GM21447 (cell line): ENCODE data around the gene GALNT10.

Source experiments
- ATAC-seq: cut with Tn5 transposase; IDR thresholded peaks from one replicate; pipeline ENCODE4 v1.9.1; 2021; ENCODE audit not compliant: unreplicated experiment

The GALNT10 gene

DNA sequence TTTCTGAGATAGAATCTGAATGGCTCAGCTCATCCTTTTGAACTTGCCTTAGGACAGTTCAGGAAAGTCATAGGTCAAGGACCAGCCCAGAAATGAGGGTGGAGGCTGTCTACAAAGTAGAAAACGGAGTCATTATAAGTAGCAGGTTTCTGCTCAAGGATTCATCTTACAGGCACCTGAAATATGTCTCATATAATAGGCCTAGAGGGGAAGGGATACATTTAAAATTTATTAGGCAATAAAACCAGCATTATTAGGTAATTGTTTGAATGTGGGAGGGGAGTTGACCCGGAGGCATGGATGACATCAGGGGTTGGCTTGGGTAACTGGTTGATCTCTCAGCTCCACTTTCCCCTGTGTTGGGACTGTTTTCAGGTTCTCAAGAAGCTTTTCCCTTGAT, 11.9 kb upstream of the GALNT10 start:
- ATAC-seq: no peak

DNA sequence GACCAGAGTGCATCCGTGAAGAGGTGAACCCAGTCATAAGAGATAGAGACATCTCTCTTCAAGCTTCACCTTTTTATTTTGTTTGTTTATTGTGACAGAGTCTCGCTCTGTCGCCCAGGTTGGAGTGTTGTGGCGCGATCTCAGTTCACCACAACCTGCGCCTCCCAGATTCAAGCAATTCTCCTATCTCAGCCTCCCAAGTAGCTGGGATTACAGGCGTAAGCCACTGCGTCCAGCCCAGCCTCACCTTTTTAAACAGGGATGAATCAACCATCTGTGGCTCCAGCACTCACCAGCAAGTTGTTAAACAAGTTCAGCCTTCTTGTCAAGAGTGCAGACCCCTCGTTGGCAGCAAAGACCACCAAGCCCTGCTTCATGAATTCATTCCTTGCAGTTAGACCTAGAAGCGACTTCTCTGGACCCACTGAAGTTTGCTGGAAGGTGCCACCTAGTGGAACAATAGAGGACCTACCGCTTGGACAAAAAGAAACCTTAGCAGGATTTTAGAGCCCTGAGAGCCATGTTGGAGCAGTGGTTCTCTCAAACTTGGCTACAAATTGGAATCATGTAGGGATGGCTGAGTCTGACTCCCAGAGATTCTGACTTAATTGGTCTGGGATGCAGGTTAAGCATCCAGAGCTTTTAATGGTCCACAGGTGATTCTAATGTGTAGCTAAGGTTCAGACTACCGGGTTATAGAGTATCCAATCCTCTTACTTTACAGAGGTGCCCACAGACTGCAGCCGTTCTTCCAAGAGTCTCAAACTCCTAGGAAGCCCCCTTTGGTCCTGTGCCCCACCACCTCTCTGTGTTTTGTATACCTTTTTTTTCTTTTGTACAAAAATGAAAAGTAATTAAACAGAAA, 10.5 kb upstream of the GALNT10 start:
- peak; percentile 86 for ATAC-seq

DNA sequence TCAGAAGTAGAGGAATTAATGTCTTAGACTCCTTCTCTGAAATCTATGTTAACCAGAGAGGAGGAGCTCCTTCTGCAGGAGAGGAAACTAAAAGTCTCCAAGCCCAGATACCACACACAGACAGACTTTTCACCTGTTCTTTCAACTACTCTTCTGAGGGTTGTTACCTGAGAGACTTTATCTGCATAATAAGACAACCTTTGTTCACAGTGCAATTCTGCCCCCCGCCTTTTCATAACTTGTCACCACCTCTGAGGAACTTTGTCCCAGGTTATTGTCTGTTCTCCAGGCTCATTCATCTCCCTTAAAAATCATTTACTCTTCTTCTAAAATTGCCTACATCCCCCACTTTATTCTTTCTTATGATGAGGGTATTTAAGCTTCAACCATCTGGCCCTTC, 9.4 kb upstream of the GALNT10 start:
- ATAC-seq: no peak

DNA sequence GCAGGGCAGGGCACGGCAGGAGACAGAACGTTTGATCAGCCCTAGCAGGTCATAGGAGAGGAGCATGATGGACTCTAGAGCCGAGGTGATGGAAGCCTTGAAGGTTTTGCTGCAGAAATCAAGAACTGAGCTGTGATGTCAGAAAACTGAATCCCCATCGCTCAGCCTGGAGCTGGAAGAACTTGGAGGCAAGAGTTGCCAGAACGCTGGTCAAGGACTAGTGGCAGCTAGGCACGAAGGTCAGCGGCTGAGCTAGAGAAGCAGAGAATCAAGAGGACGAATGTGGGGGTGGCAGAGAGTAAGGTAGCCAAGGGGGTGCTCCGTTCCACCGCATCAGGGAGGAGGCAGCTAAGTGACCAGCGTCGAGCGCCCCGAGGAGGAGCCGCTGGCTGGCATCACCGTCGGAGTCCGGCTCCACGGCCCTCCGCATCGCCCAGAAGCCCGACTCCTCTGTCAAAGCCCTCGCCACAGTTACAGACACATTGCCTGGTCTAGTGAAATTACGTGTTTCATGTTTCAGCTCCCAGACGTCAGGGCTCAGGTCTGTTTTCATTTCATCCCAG, 1.2 kb upstream of the GALNT10 start:
- ATAC-seq: no peak

DNA sequence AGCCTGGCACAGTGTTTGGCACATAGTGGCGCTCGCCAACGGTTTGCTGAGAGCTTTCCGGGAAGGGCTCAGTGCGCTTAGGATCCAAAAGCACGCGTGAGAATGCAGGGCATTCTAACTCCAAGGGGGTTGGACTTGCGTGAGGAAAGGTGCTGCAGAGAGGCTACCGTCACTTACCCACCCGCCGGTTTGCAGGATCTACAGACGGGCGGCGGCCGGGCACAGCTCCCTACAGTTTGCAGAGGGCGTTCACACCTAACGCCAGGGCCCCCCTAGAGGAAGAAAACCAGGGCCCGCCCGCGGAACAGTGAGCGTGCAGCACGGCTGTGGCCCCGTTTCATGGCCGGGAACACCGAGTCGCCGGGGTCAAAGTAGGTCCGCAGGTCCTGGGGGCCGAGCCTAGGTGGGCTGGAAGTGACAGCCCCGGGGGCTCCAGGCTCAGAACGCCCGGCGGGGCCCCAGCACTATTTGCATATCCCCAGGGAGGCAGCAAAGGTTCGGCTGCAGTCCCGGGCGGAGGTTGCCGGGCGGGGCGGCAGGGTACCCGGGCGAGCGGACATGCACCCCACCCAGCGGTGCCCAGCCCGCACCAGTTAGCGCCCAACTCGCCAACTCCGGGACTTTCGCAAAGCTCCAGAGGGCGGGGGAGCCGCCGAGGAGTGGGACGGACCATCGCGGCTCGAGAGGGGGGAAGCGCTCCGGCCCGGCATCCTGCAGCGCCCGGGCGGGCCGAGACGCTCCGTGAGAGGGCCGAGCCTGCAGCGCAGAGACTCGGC, 526 bp upstream of the GALNT10 start:
- ATAC-seq: peak; percentile 75

DNA sequence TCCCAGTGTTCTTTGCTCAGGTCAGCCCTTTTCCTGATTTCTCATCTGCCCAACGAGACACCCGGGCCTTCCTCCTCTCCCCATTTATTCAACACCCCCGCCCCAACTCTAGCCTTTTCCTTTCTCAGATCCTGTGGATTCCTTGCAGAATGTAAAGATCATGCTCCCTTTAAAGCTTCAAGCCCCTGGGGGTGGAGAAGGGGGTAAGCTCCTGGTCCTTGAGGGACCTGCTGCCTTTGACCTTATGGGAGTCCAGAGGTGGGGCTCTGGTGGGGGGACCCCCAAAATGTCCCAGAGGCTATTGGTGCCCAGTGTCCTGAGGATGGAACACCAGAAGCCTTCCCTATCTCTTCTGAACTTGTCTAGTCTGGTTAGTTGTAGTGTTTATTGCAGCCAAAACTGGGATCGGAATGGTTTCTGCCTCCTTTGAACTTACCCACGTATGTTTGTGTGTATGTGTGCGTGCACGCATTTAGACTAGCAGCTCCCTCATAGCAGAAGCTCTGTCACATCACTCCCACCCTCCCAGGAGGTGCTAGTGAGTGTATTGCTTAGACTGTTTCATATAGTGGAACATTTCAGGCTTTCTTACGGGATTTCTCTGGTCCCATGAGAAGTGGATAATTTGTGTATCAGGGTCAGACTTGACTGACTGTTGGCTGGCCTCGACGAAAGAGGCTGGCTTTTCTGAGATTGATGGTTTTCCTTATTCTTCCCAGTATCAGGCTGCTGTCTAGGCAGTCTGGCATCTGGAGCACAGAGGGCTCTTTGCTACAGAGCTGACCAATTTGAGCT, 1.1 kb downstream of the GALNT10 start:
- no peak for ATAC-seq

DNA sequence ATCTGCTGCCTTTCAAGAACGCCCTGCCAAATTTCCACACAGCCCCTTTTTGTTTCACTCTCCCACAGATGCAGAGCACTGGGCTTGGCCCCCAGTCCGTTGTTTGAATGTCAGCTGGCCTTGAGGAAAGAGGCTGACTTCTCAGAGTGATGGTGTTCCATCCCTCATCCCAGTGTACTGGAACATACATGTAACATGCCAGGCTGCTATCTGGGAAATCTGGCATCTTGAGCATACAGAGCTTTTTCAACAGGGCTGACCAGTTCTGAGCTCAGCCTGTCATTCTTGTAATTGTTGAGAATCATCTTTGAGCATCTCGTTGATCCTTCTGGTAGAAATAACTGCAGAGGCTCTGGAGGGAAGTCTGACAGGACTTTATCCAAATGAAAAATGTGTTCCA, 2.8 kb downstream of the GALNT10 start:
- no peak for ATAC-seq

DNA sequence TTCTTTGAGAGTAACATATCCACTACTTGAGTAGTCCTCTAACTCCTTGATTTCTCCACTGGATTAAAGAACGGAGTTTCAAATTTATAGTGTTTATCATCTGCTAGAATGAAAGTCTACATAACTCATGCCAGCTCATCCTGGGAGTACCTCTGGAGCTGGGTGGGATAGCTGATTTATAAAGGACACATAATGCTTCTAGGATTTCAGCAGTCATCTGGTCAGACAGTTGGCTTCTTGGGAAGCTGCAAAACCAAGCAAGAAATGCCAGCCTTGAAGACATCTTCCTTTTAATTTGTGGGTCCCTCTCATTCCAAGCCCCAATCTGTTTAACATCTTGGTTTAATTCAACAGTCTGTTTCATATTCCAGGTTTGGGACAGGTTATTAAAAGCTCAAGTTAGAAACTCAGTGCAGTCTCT, 3.2 kb downstream of the GALNT10 start:
- ATAC-seq: no peak

DNA sequence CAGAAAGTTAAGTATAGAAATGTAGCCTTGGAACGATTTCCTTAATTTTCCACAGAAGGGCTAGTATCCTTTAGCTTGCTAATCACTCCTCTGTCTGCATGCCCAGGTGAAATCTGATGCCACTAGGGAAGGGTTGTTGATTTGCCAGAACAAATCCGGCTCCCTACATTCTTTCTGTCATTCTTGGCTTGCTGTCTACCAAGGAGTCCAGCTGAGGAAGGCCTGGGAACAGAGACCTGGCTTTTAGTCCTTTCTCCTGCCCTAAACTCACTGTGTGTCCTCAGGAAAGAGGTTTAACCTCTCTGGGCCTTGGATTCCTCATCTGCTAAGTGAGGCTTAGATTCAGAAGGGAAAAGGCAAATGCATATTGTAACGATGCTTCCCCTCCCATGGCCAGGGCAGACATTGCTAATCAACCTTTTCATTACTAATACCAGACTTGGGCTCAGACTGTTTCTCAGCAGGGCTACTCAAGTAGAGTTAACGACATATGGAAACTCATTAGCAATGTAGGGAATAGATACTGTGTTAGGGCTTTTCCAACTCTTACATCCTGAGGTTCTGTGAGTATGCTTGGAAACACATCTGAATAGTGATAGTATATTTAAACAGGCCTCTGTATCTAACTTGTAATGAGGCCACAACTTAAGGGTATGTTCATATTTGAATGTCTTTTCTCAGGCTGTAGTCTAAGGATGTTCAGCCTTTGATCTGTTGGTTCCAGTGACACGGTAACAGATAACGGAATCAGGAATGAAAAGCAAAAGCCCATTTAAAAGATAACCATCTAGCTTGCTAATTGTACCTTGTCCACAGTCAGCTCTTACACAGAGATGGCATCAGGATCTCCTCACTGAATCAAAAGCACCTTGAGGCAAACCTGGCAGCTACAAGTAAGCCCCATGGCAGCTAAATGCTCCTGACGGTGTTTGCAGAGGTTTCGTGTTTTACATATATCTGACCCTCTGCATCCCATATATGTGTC, 4.1 kb downstream of the GALNT10 start:
- no peak for ATAC-seq

DNA sequence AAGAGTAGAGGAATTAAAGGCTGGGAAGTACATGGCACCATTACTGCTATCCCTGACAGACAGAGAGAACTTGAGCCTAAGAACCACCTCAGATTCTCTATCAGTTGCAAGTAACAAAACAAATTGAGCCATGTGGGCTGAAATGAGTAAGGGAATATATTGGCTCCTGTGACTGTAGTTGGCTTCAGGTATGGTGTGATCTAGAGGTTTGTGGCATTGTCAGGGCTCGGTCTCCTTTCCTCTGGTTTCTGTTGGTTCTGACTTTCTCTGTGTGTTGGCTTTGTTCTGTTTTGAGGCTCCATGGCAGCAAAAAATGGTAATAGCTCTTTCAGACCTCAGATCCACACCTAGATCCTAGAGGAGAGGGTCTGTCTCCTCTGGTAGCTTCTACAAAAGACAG, 5.7 kb downstream of the GALNT10 start:
- no peak for ATAC-seq

DNA sequence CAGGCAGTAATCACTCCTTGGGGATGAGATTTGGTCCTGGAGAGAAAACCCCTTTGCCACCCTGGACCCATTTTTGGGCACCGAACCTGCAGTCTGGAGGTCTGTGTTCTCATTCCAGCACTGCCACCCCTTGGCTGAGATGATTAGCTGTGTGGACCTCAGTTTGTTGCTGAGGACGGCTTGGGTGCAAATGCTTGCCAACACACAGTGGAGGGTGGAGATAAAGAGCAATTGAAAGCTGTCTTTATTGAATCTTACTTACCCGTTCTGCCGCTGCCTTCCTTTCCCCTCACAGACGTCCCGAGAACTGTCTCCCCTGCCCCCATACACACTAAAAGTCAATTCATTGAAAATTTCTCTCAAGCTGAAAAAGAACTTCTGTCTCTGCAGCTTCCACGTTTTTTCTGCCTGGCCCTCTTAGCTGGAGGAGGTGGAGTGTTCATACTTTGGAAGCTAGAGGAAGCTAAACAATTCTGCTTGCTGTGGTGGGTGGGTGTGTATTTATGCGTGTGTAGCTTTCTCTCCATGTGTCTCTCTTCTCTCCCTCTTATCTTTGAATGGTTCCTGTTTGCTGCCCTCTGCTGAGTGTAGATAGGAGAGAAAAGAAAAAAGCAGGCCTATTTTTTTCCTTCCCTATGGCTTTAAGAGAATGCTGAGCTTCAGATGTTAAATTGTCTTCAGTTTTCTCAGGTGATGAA, 6.6 kb downstream of the GALNT10 start:
- ATAC-seq: no peak

DNA sequence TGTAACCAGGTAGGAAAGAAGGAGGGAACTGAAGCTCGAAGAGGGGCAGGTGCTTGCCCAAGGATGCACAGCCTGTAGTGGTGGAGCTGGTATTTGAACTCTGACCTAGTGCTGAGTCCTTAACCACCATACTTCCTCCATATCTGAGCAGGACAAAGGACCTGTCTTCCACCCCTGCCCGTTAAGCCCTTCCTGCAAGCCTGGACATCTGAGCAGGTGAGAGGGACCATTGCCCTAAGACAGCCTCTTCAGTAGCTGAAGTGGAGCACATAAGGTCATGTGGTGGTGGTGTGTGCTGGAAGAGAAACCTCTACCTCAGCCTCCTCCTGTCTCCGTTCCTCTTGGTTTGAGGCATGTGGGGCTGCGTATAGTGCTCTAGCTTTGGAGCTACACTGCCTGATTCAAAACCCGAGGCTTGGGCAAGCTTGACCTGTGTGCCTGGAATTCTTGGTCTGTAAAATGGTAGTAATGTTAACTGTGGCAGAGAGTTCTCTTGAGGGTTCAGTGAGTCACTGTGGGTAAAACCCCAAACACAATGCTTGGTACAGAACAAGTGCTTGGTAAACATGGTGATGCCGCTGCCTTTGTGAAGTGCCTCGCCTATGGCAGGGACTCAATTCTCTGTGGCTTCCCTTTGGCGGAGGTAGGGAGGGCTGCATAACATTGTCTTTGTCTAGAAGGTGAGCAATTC, 7.4 kb downstream of the GALNT10 start:
- peak; percentile 29 for ATAC-seq

DNA sequence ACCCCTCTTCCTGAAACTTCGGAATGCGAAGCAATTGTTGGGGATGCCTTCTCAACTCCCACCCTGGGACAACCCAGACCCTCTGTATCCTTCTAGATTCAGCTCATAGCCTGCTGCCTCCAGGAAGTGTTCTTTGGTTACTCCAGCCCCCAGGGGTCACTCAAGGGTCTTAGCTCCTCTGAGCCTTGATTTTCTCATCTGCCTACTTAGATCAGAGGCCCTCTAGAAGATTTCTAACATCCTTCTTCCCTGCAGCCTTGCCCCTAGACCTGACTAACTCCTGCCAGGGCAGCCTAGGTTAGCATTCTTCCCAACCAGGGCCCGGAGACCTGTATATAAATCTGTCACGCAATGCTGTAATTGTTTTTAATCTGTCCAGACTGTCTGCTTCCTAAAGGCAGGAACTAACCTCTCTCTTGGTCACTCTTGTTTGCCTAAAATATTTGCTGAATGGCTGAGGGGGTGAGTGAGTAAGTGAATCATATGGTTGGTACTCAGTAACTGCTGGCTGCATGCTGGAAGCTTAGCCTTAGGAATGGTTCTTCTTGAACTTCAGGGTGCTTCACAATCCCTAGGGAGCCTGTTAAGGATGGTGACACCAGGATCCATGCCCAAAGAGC, 8.2 kb downstream of the GALNT10 start:
- no peak for ATAC-seq

DNA sequence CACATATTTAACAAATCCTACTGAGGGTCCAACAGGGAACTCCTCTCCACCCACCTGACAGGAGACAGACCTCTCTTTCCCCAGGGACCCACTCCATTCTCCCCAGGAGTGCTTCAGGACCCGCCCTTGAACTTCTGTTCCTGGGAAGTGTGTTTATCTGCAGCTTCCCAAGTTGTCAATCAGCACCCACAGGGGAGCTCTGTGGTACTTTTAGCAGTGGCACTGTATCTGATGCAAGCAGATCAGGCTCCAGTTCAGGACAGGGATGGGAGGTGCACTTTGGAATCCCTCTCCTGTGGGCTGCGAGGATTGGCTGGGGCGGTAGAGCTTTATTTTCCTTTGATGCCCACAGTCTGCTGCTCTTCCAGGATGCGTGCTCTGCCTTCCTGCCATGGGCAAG, 8.7 kb downstream of the GALNT10 start:
- ATAC-seq: no peak

DNA sequence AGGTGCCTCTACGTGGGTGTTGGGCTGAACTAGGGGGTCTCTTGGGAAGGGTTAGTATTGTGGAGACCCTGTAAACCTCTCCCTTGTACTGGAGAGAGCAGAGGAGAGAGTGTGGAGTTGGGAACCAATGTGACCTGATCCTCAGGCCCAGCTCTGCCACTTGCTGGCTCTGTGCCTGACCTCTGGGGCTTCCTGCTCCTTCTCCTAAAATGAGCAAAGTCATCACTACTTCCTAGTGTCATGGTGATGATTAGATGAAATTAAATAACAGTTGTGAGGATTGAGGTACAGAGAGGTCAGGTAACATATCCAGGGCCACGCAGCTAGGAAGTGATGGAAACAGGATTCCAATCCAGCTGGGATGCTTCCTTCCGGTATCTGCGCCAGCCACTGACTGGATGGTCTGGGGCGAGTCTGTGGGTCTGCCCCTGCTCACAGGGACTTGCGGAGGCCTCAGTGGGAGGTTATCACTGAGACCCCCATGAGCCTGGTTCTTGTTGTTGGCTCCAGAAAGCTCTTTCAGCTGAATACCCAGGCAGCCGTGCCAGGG, 9.2 kb downstream of the GALNT10 start:
- no peak for ATAC-seq

DNA sequence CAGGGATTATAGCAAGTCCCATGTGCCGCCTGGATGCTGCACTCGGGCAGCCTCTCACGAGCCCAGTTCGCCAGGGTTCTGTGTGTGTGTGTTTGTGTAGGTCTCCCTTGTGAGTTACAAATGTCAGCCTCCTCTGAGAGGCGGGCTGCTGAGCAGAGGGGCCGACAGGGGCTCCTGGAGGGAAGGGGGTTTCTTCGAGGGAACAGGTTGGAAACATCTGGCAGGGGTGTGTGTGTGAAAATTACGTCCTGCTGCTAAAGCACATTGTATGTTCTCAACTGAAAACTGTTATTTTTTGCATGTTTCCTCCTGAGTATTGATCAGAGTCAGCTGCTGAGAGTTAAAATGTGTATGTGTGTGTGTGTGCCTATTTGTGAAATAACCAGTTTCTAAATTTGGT, 9.7 kb downstream of the GALNT10 start:
- no peak for ATAC-seq

DNA sequence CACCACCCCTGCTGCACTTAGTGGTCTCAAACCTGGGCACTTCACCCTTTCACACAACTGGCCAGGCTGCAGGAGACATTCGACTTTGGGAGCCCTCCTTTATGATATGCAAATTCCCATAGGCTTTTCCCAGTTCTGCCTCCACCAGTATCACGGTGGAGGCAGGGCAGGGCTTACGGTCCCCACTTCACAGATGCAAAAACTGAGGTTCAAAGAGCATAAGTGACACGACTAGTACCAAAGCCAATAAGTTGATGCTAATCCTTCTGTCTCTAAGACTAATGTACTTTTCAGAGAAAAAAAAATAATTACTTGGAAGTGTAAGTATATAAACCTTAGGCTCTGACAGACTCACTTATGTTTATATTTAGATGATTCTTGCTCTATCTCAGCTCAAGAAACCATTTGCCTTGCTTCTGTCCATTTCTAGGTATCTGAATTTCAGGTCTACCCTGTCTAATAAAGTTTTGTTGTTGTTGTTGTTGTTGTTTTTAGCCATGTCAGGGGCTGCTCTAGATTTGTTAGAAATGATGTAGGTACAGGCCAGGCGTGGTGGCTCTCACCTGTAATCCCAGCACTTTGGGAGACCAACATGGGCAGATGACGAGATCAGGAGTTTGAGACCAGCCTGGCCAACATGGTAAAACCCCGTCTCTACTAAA, 10.7 kb downstream of the GALNT10 start:
- ATAC-seq: no peak
